ENCODE measurements around the gene ADSS1. TPM values are rescaled to one million over a fixed set of nuclear protein-coding genes. Genes with fewer than 3 reads are reported as not detected.

ADSS1 gene
- total and polyA plus RNA-seq, 4 donors = 5.3 to 20.8 (median 14.1) TPM

DNA sequence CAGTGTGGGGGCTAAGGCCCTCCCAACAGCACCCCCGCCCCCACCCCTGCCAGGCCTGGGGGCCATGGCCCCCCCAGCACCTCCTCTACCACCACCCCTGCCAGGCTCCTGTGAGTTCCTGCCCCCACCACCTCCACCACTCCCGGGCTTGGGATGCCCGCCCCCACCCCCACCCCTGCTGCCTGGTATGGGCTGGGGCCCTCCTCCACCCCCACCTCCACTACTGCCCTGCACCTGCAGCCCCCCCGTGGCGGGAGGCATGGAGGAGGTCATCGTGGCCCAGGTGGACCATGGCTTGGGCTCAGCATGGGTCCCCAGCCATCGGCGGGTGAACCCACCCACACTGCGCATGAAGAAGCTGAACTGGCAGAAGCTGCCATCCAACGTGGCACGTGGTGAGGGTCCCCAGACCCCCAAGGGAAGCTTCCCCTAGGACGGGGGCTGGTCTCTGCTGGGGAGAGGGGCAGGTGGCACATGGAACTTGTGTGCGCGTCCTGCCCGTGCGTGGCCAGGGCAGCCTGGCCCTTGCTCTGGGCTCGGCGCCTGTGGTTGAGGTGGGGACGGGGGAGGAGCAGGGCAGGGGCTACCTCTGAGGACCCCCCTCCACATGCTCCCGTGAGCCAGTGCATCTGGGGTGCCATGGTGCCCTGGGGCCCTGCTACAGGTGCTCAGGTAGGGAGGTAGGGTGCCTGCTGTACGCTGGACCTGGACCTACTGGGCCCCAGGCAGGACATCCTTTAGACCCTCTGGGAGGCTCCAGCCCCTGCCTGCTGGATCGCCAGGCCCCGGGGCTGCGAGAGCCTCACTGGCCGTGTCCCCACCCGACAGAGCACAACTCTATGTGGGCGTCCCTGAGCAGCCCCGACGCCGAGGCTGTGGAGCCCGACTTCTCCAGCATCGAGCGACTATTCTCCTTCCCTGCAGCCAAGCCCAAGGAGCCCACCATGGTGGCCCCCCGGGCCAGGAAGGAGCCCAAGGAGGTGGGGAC, 16.1 kb upstream of the ADSS1 start:
- H3K27ac ChIP-seq (ENCODE audit: low read depth, low read length) = no peak overlapping the region
- no peak for DNase-seq (ENCODE audit: low read depth in 4 of 6, low spot score in 6 of 6)
- H3K36me3 ChIP-seq (ENCODE audit: control insufficient read depth, insufficient read depth, low read length) = peaks cover 88% of the 10 kb centered on the region
- 60% methylated on average over 30 of the region's 34 CpGs for WGBS (ENCODE audit: insufficient coverage)
- peaks cover 23% of the 10 kb centered on the region for H3K4me1 ChIP-seq (ENCODE audit: control insufficient read depth, insufficient read depth, low read length)
- H3K27me3 ChIP-seq (ENCODE audit: control insufficient read depth, insufficient read depth, low read length) = no peaks in the 10 kb centered on the region
- H3K4me3 ChIP-seq (ENCODE audit: low read depth, low read length) = no peak overlapping the region
- no peaks in the 10 kb centered on the region for H3K9me3 ChIP-seq (ENCODE audit: control insufficient read depth, insufficient read depth, low read length)

DNA sequence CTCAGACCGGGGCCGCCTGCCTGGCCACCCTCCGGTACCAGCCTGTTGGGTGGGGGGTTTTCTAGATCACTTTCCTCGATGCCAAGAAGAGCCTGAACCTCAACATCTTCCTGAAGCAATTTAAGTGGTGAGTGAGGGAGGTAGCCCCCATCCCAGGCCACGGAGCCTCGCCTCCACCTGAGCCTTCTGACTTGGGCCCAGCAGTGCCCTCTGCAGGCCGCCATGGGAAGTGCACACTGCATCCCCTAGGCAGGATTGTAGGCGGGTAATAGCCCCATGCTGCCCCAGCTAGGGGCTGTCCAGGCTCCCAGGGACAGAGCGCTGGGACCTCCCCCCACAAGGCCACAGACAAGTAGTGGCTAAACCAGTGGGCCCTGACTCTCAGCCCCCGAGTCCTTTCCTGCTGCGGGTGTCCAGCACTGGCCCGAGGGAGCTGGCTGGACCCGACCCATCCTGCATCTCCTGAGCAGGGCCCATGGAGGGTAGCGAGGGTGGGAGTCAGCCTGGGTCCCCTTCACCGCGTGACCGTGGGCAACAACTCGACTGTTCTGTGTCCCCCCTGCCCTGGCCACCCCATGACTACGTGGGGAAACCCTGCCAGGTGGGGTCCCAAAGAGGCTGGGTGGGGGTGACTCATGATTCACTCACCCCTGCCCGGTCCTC, 15.3 kb upstream of the ADSS1 start:
- Histone ChIP-seq H3K4me3 (ENCODE audit: low read depth, low read length) (no peak overlapping the region), H3K36me3 (ENCODE audit: control insufficient read depth, insufficient read depth, low read length) (peaks cover 88% of the 10 kb centered on the region), H3K9me3 (ENCODE audit: control insufficient read depth, insufficient read depth, low read length) (no peaks in the 10 kb centered on the region), H3K27me3 (ENCODE audit: control insufficient read depth, insufficient read depth, low read length) (no peaks in the 10 kb centered on the region), H3K4me1 (ENCODE audit: control insufficient read depth, insufficient read depth, low read length) (peaks cover 17% of the 10 kb centered on the region), H3K27ac (ENCODE audit: low read depth, low read length) (no peak overlapping the region)
- WGBS (ENCODE audit: insufficient coverage) = 56% methylated on average over 17 of the region's 20 CpGs
- peak in 2 of 6 donors; percentile 71 to 79 for DNase-seq (ENCODE audit: low read depth in 4 of 6, low spot score in 6 of 6)

DNA sequence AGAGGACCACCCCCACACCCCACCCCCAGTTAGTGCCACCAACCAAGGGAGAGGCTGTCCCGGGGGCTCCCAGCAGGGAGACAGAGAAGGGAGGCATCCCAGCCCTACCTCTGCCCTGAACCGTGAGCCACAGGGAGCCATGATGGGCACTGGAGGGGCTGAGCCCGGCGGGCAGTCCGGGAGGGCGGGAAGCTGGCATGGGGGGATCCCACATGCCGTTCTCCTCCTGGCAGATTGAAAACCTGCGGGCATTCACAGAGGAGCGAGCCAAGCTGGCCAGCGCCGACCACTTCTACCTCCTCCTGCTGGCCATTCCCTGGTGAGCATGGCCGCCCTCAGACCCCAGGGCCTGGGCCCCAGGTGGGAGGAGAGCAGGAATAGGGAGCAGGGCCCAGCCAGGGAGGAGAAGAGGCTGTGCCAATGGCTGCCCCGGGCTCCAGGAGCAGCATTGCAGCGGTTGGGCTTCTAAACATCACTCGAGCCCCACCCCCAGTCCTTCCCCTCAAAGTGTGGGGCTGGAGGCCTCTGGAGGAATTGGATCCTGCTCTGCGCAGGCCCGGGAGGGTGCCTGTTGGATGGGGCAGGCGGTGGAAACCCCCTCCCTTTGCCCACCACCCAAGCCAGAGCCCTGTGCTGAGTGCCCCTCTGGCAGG, 14.5 kb upstream of the ADSS1 start:
- 93% methylated on average over 11 of the region's 18 CpGs for WGBS (ENCODE audit: insufficient coverage)
- Histone ChIP-seq H3K27me3 (ENCODE audit: control insufficient read depth, insufficient read depth, low read length) (no peaks in the 10 kb centered on the region), H3K4me3 (ENCODE audit: low read depth, low read length) (no peak overlapping the region), H3K9me3 (ENCODE audit: control insufficient read depth, insufficient read depth, low read length) (no peaks in the 10 kb centered on the region), H3K27ac (ENCODE audit: low read depth, low read length) (no peak overlapping the region), H3K4me1 (ENCODE audit: control insufficient read depth, insufficient read depth, low read length) (peaks cover 17% of the 10 kb centered on the region), H3K36me3 (ENCODE audit: control insufficient read depth, insufficient read depth, low read length) (peaks cover 88% of the 10 kb centered on the region)
- no peak for DNase-seq (ENCODE audit: low read depth in 4 of 6, low spot score in 6 of 6)

DNA sequence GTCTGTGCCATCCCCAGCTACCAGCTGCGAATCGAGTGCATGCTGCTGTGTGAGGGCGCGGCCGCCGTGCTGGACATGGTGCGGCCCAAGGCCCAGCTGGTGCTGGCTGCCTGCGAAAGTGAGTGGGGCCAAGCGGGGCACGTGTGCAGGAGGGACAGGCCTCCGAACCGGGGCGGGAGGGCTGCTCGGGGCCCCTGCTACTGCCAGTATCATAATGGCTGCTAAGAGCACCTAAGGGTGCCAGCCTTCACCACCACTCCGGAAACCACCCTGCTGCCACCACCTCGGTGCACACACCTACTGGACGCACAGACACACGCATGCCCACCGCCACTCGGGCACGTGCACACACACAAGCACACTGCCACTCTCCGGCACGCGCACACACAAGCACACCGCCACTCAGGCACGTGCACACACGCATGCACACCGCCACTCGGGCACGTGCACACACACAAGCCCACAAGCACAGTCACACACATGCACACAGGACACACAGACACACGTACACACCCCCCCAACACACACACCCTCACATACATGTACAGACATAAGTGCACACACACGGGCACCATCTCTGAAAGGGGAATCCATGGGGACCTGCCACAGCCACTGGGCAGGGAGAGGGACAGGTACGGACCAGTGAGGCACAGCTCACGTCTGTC, 13.8 kb upstream of the ADSS1 start:
- H3K4me3 ChIP-seq (ENCODE audit: low read depth, low read length) = no peak overlapping the region
- peaks cover 17% of the 10 kb centered on the region for H3K4me1 ChIP-seq (ENCODE audit: control insufficient read depth, insufficient read depth, low read length)
- peaks cover 91% of the 10 kb centered on the region for H3K36me3 ChIP-seq (ENCODE audit: control insufficient read depth, insufficient read depth, low read length)
- 92% methylated on average over 32 of the region's 34 CpGs for WGBS (ENCODE audit: insufficient coverage)
- no peak for DNase-seq (ENCODE audit: low read depth in 4 of 6, low spot score in 6 of 6)
- no peaks in the 10 kb centered on the region for H3K9me3 ChIP-seq (ENCODE audit: control insufficient read depth, insufficient read depth, low read length)
- H3K27ac ChIP-seq (ENCODE audit: low read depth, low read length) = no peak overlapping the region
- H3K27me3 ChIP-seq (ENCODE audit: control insufficient read depth, insufficient read depth, low read length) = no peaks in the 10 kb centered on the region

DNA sequence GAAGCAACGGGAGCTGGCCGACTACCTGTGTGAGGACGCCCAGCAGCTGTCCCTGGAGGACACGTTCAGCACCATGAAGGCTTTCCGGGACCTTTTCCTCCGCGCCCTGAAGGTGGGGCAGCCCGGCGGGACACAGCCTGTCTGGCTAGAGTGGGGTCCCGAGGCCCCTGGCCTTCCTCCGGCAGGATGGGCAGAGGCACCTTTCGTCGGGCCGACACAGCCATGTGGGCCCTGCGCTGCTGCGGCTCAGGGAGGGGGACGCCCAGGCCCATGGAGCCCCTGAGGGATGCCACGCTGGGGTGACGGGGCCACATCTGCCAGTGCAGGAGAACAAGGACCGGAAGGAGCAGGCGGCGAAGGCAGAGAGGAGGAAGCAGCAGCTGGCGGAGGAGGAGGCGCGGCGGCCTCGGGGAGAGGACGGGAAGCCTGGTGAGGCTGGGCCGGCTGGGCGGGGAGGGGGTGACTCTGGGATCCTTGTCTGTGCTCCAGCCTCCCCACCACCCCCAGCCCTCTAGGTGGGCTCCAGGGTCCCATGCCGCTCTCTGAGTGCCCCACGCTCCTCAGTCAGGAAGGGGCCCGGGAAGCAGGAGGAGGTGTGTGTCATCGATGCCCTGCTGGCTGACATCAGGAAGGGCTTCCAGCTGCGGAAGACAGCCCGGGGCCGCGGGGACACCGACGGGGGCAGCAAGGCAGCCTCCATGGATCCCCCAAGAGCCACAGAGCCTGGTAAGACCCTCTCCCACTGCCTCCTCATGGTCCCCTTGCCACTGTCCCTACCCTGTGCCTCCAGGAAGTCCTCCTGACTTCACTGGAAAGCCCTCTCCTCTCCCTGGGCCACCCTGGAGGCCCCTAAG, 10.9 kb upstream of the ADSS1 start:
- 91% methylated on average over 33 of the region's 40 CpGs for WGBS (ENCODE audit: insufficient coverage)

DNA sequence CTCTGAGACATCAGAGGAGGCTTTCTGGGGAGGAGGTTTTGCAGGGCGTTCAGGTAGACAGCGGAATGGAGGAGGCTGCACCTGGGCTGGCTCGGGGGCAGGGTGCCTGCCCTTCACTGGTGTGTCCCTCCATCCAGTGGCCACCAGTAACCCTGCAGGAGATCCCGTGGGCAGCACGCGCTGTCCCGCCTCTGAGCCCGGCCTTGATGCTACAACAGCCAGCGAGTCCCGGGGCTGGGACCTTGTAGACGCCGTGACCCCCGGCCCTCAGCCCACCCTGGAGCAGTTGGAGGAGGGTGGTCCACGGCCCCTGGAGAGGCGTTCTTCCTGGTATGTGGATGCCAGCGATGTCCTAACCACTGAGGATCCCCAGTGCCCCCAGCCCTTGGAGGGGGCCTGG, 10.0 kb upstream of the ADSS1 start:
- Histone ChIP-seq H3K4me1 (ENCODE audit: control insufficient read depth, insufficient read depth, low read length) (peaks cover 4% of the 10 kb centered on the region), H3K4me3 (ENCODE audit: low read depth, low read length) (no peak overlapping the region), H3K9me3 (ENCODE audit: control insufficient read depth, insufficient read depth, low read length) (no peaks in the 10 kb centered on the region), H3K36me3 (ENCODE audit: control insufficient read depth, insufficient read depth, low read length) (peaks cover 88% of the 10 kb centered on the region), H3K27ac (ENCODE audit: low read depth, low read length) (no peak overlapping the region), H3K27me3 (ENCODE audit: control insufficient read depth, insufficient read depth, low read length) (no peaks in the 10 kb centered on the region)
- DNase-seq (ENCODE audit: low read depth in 4 of 6, low spot score in 6 of 6) = no peak
- WGBS (ENCODE audit: insufficient coverage) = 93% methylated on average over 16 of the region's 16 CpGs

More for the DNA sequence above, 10.9 kb upstream of the ADSS1 start:
- Histone ChIP-seq H3K27ac (ENCODE audit: low read depth, low read length) (no peak overlapping the region), H3K4me3 (ENCODE audit: low read depth, low read length) (no peak overlapping the region), H3K4me1 (ENCODE audit: control insufficient read depth, insufficient read depth, low read length) (peaks cover 8% of the 10 kb centered on the region), H3K9me3 (ENCODE audit: control insufficient read depth, insufficient read depth, low read length) (no peaks in the 10 kb centered on the region), H3K27me3 (ENCODE audit: control insufficient read depth, insufficient read depth, low read length) (no peaks in the 10 kb centered on the region), H3K36me3 (ENCODE audit: control insufficient read depth, insufficient read depth, low read length) (peaks cover 83% of the 10 kb centered on the region)
- no peak for DNase-seq (ENCODE audit: low read depth in 4 of 6, low spot score in 6 of 6)

DNA sequence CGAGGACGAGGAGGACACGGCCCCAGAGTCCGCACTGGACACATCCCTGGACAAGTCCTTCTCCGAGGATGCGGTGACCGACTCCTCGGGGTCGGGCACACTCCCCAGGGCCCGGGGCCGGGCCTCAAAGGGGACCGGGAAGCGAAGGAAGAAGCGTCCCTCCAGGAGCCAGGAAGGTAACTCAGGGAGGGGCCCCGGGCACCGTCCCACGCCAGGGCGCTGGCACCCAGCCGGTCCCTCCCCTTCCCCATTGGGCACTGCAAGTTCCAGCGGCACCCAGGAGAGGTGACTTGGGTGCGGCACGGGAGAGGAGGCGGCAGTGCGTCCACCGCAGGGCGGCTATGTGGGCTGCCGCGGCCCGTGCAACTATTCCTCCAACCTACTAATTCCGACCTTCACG, 9.3 kb upstream of the ADSS1 start:
- DNase-seq (ENCODE audit: low read depth in 4 of 6, low spot score in 6 of 6) = no peak
- H3K36me3 ChIP-seq (ENCODE audit: control insufficient read depth, insufficient read depth, low read length) = peaks cover 89% of the 10 kb centered on the region

DNA sequence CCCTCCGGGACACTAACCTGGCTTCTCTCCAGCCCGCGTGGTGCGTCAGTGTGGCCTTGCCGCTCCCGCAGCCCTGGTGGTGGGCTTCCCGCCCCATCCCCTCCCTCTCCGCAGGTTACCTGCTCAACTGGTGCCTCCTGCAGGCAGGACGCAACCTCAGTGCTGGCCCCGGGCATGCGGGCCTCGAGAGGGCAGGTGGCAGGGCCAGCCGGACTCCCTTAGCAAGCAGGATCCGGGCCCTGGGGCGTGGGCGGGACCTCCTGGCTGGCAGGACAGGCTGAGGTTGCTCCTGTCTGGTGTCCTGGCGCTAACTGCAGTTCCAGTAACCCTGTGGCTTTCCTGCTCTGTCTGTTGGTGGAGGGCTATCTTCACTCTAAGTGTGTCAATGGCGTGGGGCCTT, 8.6 kb upstream of the ADSS1 start:
- no peaks in the 10 kb centered on the region for H3K27me3 ChIP-seq (ENCODE audit: control insufficient read depth, insufficient read depth, low read length)
- no peak overlapping the region for H3K4me3 ChIP-seq (ENCODE audit: low read depth, low read length)
- H3K27ac ChIP-seq (ENCODE audit: low read depth, low read length) = no peak overlapping the region
- H3K36me3 ChIP-seq (ENCODE audit: control insufficient read depth, insufficient read depth, low read length) = peaks cover 84% of the 10 kb centered on the region
- 90% methylated on average over 18 of the region's 18 CpGs for WGBS (ENCODE audit: insufficient coverage)
- no peak for DNase-seq (ENCODE audit: low read depth in 4 of 6, low spot score in 6 of 6)
- peaks cover 4% of the 10 kb centered on the region for H3K4me1 ChIP-seq (ENCODE audit: control insufficient read depth, insufficient read depth, low read length)
- no peaks in the 10 kb centered on the region for H3K9me3 ChIP-seq (ENCODE audit: control insufficient read depth, insufficient read depth, low read length)

More for the DNA sequence above, 9.3 kb upstream of the ADSS1 start:
- Histone ChIP-seq H3K27ac (ENCODE audit: low read depth, low read length) (no peak overlapping the region), H3K4me1 (ENCODE audit: control insufficient read depth, insufficient read depth, low read length) (peaks cover 4% of the 10 kb centered on the region), H3K27me3 (ENCODE audit: control insufficient read depth, insufficient read depth, low read length) (no peaks in the 10 kb centered on the region), H3K9me3 (ENCODE audit: control insufficient read depth, insufficient read depth, low read length) (no peaks in the 10 kb centered on the region), H3K4me3 (ENCODE audit: low read depth, low read length) (no peak overlapping the region)
- 94% methylated on average over 23 of the region's 31 CpGs for WGBS (ENCODE audit: insufficient coverage)

Measured in spinal cord (tissue), 10 donors.